ENCODE measurements around the gene C1QTNF12.
"Not testable (repeated sequence)": the region's sequence is repeated elsewhere in the genome, so short reads cannot be mapped to it uniquely, and the experiment has no call there.

Gene C1QTNF12

GRCh38 chr1:1259540-1259939 is 13.0 kb upstream of the C1QTNF12 start:
- DNase-seq (ENCODE audit: low spot score), result no peak

- DNase-seq (ENCODE audit: low spot score), result no peak
Measured at GRCh38 chr1:1259119-1259488, 12.6 kb upstream of the C1QTNF12 start.

- no peak for DNase-seq (ENCODE audit: low spot score)
Measured at GRCh38 chr1:1256956-1257871, 10.7 kb upstream of the C1QTNF12 start.

GRCh38 chr1:1255611-1256010 is 9.1 kb upstream of the C1QTNF12 start:
- no peak for DNase-seq (ENCODE audit: low spot score)

- no peak for DNase-seq (ENCODE audit: low spot score)
Measured at GRCh38 chr1:1255078-1255477, 8.6 kb upstream of the C1QTNF12 start.

GRCh38 chr1:1254667-1254998 is 8.1 kb upstream of the C1QTNF12 start:
- DNase-seq (ENCODE audit: low spot score), result no peak

GRCh38 chr1:1253972-1254666 is 7.6 kb upstream of the C1QTNF12 start:
- no peak for DNase-seq (ENCODE audit: low spot score)

- no peak for DNase-seq (ENCODE audit: low spot score)
Measured at GRCh38 chr1:1253314-1253713, 6.8 kb upstream of the C1QTNF12 start.

- no peak for DNase-seq (ENCODE audit: low spot score)
Measured at GRCh38 chr1:1250786-1251284, 4.3 kb upstream of the C1QTNF12 start.

GRCh38 chr1:1248009-1248913 is 1.7 kb upstream of the C1QTNF12 start:
- DNase-seq (ENCODE audit: low spot score), result not testable (repeated sequence)

GRCh38 chr1:1247341-1247913 is 905 bp upstream of the C1QTNF12 start:
- DNase-seq (ENCODE audit: low spot score), result no peak

- DNase-seq (ENCODE audit: low spot score), result no peak
Measured at GRCh38 chr1:1245817-1246576, 525 bp downstream of the C1QTNF12 start.

- no peak for DNase-seq (ENCODE audit: low spot score)
Measured at GRCh38 chr1:1245178-1245816, 1.2 kb downstream of the C1QTNF12 start.

- DNase-seq (ENCODE audit: low spot score), result no peak
Measured at GRCh38 chr1:1244192-1244811, 2.2 kb downstream of the C1QTNF12 start.

GRCh38 chr1:1243807-1244191 is 2.7 kb downstream of the C1QTNF12 start:
- no peak for DNase-seq (ENCODE audit: low spot score)

- no peak for DNase-seq (ENCODE audit: low spot score)
Measured at GRCh38 chr1:1243266-1243660, 3.3 kb downstream of the C1QTNF12 start.

- no peak for DNase-seq (ENCODE audit: low spot score)
Measured at GRCh38 chr1:1242461-1243265, 3.9 kb downstream of the C1QTNF12 start.

GRCh38 chr1:1241588-1242219 is 4.8 kb downstream of the C1QTNF12 start:
- DNase-seq (ENCODE audit: low spot score), result no peak

Data from COLO829 (cell line).